Fibroblast of pulmonary artery (primary cell): ENCODE measurements around the gene H1-8.

Experiments used
- DNase-seq: peaks from one replicate; pipeline ENCODE4 v3.0.0-alpha.2; 2010; ENCODE audit warnings: low read depth
- H3K4me3 ChIP-seq: replicated peaks from 2 replicates; pipeline ENCODE4 v1.5.1; 2011; ENCODE audit warnings: low read depth, mild to moderate bottlenecking, control low read depth, low read length, moderate library complexity
- TF ChIP-seq, protein P1 (sequence below): IDR thresholded peaks from 2 replicates; pipeline ENCODE4 v1.5.1; 2011; ENCODE audit warnings: mild to moderate bottlenecking, control low read depth, low read length, inconsistent platforms; ENCODE audit errors: missing control alignments

The H1-8 gene

DNA sequence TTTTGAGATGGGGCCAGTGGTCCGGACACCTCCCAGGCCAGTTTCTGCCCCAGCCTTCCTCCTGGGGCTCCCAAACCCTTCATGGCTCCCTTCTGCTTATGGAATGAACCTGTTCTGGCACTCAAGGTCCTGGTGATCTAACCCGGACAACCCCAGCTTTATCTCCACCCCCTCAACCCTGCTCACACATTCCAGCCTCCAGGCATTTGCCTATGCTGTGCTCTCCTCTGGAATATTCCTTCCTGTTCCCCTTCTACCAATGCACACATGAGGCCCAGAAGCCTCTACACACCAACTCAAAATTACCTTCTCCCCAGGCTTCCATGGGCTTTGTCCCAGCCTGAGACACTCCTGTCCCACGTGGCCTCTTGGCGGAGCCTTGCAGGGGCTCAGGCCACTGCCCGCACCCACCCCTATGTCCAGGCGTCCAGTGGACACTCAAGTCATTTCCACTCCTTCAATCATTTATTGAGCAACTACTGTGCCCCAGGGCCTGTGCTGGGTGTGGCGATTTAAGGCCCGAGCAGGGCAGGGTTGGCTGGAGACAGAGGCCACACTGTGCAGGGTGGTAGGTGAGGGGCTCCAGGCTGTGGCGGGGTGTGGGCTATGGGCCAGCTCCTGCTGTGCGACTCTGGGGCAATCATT lies 44.7 kb downstream of the H1-8 start:
- TF ChIP-seq, protein P1, sequence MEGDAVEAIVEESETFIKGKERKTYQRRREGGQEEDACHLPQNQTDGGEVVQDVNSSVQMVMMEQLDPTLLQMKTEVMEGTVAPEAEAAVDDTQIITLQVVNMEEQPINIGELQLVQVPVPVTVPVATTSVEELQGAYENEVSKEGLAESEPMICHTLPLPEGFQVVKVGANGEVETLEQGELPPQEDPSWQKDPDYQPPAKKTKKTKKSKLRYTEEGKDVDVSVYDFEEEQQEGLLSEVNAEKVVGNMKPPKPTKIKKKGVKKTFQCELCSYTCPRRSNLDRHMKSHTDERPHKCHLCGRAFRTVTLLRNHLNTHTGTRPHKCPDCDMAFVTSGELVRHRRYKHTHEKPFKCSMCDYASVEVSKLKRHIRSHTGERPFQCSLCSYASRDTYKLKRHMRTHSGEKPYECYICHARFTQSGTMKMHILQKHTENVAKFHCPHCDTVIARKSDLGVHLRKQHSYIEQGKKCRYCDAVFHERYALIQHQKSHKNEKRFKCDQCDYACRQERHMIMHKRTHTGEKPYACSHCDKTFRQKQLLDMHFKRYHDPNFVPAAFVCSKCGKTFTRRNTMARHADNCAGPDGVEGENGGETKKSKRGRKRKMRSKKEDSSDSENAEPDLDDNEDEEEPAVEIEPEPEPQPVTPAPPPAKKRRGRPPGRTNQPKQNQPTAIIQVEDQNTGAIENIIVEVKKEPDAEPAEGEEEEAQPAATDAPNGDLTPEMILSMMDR: no peak
- H3K4me3 ChIP-seq: no peak overlapping the region
- DNase-seq: no peak

DNA sequence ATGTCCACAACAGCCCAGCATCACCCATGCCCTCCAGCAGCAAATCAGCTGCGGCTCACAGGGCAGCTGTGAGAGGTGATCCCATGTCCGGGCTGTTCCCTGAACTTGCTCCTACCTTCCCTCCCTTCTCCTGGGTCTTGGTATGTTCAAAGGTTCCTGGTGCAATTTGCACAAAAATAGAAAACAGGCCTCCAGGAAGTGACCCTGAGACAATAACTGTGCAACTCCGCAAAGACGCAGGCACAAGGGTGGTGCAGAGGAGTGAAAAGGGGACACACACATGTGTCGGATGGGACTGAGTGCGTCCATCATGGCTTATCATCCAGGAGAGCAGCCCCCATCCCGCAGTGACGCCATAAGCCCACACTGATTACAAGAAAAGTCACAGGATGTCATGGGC lies 47.2 kb downstream of the H1-8 start:
- no peak overlapping the region for H3K4me3 ChIP-seq
- no peak for DNase-seq
- TF ChIP-seq, protein P1: no peak

DNA sequence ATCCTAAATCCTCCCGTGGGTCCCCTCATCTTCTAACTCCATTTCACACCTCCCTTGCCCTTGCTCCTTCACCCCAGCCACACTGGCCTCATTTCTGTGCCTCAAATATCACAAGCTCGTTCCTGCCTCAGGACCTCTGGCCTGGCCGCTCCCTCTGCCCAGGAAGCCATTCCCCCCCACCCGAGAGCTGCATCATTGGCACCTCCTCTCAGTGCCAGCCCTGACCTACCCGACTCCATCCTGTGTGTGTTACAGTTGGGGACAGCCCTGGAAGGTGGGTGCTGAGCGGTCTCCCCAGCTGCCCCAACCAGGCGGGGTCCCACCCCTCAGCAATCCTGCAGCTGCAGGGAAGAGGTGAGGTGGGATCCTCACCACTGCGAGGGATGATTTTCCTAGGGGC lies 49.0 kb downstream of the H1-8 start:
- no peak overlapping the region for H3K4me3 ChIP-seq
- no peak for DNase-seq
- TF ChIP-seq, protein P1: no peak

DNA sequence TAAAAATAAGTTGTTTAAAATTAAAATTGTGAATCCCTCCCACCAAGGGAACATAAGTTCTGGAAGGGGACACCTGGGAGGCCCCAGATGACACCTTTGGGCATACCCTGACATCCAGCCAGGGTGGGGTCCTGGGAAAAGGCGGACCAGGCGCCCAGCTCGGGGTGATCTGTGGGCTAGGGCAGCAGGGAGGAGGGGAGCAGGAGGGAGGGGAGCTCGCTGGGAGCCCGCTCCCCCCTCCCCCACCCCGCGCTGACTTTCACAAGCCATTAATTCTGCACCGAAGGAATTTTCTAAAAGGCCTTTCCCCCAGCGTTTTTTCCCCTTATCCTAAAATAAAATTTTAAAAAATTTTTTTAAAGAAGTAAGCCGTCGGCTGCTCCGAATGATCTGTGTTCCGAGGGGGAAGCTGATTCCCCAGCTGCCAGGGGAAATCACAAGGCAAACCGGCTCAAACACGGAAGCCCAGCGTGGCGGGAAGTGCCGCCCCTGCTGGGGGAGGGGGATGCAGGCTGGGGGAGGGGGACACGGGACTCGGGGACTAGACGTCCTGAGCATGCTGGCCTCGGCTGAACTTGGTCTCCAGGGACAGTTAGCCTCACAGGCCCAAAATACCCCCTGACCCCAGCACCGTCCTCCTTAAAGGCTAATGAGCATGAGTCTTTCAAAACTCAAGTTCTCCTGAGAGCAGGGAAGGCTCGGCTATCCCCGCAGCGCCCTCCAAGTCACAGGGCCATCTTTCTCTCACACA lies 49.6 kb downstream of the H1-8 start:
- TF ChIP-seq, protein P1: no peak
- DNase-seq: no peak
- no peak overlapping the region for H3K4me3 ChIP-seq

DNA sequence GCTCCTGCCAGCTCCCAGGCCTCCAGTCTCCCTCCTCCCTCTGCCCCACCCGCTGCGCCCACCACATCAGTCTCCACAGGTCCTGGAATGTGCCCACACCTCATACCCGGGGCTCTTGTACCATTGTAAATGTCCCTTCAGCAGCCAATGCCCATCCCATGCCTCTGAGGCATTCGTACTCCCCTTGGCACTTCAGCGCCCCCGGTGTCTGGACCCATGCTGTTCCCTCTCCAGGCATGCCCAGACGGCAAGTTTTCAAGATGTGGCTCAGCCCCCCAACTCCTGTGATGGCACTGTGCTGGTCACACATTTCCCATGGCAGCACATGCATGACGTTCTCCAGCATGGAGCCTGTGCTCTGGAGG lies 50.2 kb downstream of the H1-8 start:
- TF ChIP-seq, protein P1: no peak

DNA sequence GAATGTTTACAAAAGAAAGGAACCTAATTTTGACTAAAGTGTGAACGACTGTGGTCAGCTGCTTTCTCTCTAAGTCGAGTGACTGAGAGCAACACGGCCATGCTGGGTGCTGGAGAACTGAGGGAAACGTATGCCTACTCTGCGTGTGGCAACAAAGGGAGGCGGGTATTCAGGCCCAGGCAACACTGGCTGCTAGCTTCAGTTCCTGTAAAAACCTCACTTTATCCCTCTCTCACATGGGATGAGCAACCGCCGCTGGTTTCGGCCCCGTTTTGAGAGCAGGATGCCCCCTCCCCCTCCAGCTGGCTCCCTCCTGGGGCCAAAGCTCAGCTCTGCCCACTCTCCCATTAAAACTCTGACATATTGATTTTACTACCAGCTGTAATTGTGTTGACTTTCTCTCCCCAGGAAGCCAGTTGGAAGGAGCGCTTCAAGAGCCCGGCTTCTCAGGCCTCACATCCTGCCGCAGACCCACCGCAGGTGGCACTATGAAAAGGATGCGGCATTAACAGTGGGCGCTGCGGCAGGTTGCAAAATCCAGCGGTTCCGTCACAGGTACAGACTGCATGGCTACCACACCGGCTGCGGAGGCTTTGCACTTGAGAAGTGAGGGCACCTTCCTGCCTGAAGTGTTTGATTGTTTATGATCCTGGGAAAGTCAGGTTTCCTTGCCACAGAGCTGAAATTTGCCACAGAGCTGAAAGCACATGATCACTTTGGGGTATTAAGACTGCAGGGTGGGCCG lies 50.8 kb downstream of the H1-8 start:
- no peak for DNase-seq
- no peak overlapping the region for H3K4me3 ChIP-seq
- TF ChIP-seq, protein P1: no peak

More for the DNA sequence above, 50.2 kb downstream of the H1-8 start:
- H3K4me3 ChIP-seq: no peak overlapping the region
- DNase-seq: no peak
